ENCODE data around the gene PPL. TPM values are rescaled to one million over a fixed set of nuclear protein-coding genes. Genes with fewer than 3 reads are reported as not detected.

PPL gene
- total and polyA plus RNA-seq, 2 of the 8 experiments (the other 6 are each of a cell fraction or from before 2014, with no cell fraction given): 11.3 to 29.5 TPM

GRCh38 chr16:4837733-4838501, 99.0 kb downstream of the PPL start:
- Histone ChIP-seq H3K4me1 (replicated peaks in 1 of 4; ENCODE audit: control insufficient read depth in 3 of 4, insufficient read depth in 4 of 4, low read length in 3 of 4) (no peaks in the 10 kb centered on the region), H2BK12ac (ENCODE audit: low read depth, low read length) (no peak overlapping the region), H3K23ac (ENCODE audit: insufficient read length) (no peak overlapping the region), H3K4me3 (ENCODE audit: extremely low read depth in 1 of 4, insufficient read depth in 2 of 4, low read depth in 3 of 4, low read length in 4 of 4) (no peak overlapping the region), H2BK20ac (ENCODE audit: low read length) (no peak overlapping the region), H3K23me2 (ENCODE audit: low read depth, low read length) (no peaks in the 10 kb centered on the region), H3K4ac (replicated peaks; ENCODE audit: insufficient read length, low read depth, low read length) (no peak overlapping the region), H3K14ac (ENCODE audit: insufficient read length) (no peak overlapping the region), H3K9me3 (ENCODE audit: insufficient read depth in 2 of 2, low read depth in 1 of 2, low read length in 1 of 2) (no peaks in the 10 kb centered on the region), H2AFZ (ENCODE audit: low read length) (no peak overlapping the region), H3K4me2 (ENCODE audit: insufficient read depth in 1 of 2, low read depth in 2 of 2, low read length in 2 of 2) (no peak overlapping the region), H2AK5ac (ENCODE audit: low read depth, low read length) (no peak overlapping the region), H3K27ac (ENCODE audit: low read depth, low read length) (no peak overlapping the region), H3K79me1 (ENCODE audit: low read depth, low read length) (peaks cover 4% of the 10 kb centered on the region; the same call in 1 of the 2 replicates), H3K79me2 (ENCODE audit: control insufficient read depth in 1 of 2, insufficient read depth in 2 of 2, low read length in 2 of 2) (0 out of 4 replicates have a peak, but pooled peaks cover 0 to 4% of the 10 kb centered on the region in 2 experiments), H2BK15ac (ENCODE audit: low read length) (no peak overlapping the region), H3K56ac (replicated peaks; ENCODE audit: insufficient read length, low read depth, low read length) (no peak overlapping the region), H4K5ac (ENCODE audit: insufficient read length, low read depth, low read length) (no peak overlapping the region), H4K8ac (ENCODE audit: extremely low read depth, insufficient read depth, low read length) (no peak overlapping the region), H4K20me1 (replicated peaks in 1 of 2; ENCODE audit: control insufficient read depth in 1 of 2, insufficient read depth in 2 of 2, low read length in 2 of 2) (peaks cover 2 to 8% of the 10 kb centered on the region in 2 experiments), H3K18ac (ENCODE audit: extremely low read depth, low read length) (no peak overlapping the region), H3K27me3 (replicated peaks in 1 of 4; ENCODE audit: control insufficient read depth in 3 of 4, extremely low read depth in 1 of 4, insufficient read depth in 3 of 4, low read length in 3 of 4) (no peaks in the 10 kb centered on the region), H2BK5ac (ENCODE audit: low read depth, low read length) (no peak overlapping the region), H3K9ac (replicated peaks in 1 of 4; ENCODE audit: extremely low read depth in 1 of 4, low read depth in 3 of 4, low read length in 3 of 4) (no peak overlapping the region), H3K36me3 (ENCODE audit: control insufficient read depth in 2 of 4, insufficient read depth in 4 of 4, low read length in 3 of 4) (peaks cover 10 to 52% (median 37%) of the 10 kb centered on the region in 4 experiments), H2BK120ac (replicated peaks; ENCODE audit: low read depth, low read length) (no peak overlapping the region), H4K91ac (replicated peaks; ENCODE audit: insufficient read length, low read length) (no peak overlapping the region)
- ChIA-PET POLR2A (ENCODE audit: partially characterized antibody) (interaction anchor here (1.1 to 1.6 kb wide), 5 partner anchors 10 to 224 kb away, joined by 3 to 5 read pairs (median 3); partner anchors contain the start of genes GLYR1 and UBN1), CTCF (ENCODE audit: partially characterized antibody) (interaction anchor here (1.3 kb wide), 2 partner anchors 8 to 118 kb away, joined by 3 read pairs; no protein-coding TSS in a partner anchor)
- TF ChIP-seq MAX (IDR thresholded peaks at IDR 0.05): no peak
- TF ChIP-seq TAF7 (optimal IDR thresholded peaks at IDR 0.05; ENCODE audit: borderline replicate concordance, low read depth, low read length): no peak
- no peak for TF ChIP-seq EZH2 (IDR thresholded peaks at IDR 0.05; ENCODE audit: low read depth, low read length, severe bottlenecking)
- no peak for TF ChIP-seq RBBP5 (IDR thresholded peaks at IDR 0.05; ENCODE audit: borderline replicate concordance, low read depth, low read length)
- TF ChIP-seq RAD21 (IDR thresholded peaks at IDR 0.05 in 1 of 2, conservative IDR thresholded peaks at IDR 0.05 in 1 of 2; ENCODE audit: low read depth in 2 of 2, low read length in 2 of 2): no peak
- TF ChIP-seq SUZ12 (IDR thresholded peaks at IDR 0.05; ENCODE audit: low read length): no peak
- no peak for TF ChIP-seq KDM5A (IDR thresholded peaks at IDR 0.05; ENCODE audit: low read length)
- no peak for TF ChIP-seq RNF2 (IDR thresholded peaks at IDR 0.05; ENCODE audit: borderline replicate concordance, low read depth, low read length, missing control alignments, poor library complexity, severe bottlenecking)
- DNase-seq (ENCODE audit: low read depth in 1 of 2, low spot score in 2 of 2) (no peak), FAIRE-seq (no peak)
- 90% methylated on average over 13 of the region's 13 CpGs; no CpG with 5 or more reads in 1 of the 2 experiments for WGBS, 2 experiments (ENCODE audit: extremely low coverage in 1 of 2, insufficient coverage in 1 of 2, insufficient read length in 1 of 2, insufficient replicate concordance in 2 of 2, low coverage in 1 of 2, low lambda C conversion rate in 2 of 2, missing lambda C conversion rate in 1 of 2)

Measured in H1 (cell line).